HG02759 (cell line): ENCODE results near the gene ARHGAP10.
"Not testable (repeated sequence)": the region's sequence is repeated elsewhere in the genome, so short reads cannot be mapped to it uniquely, and the experiment has no call there.

ENCODE experiments used
- ATAC-seq: cut with Tn5 transposase; IDR thresholded peaks from one replicate; pipeline ENCODE4 v1.9.1; 2021; ENCODE audit warnings: mild to moderate bottlenecking, moderate library complexity; ENCODE audit not compliant: unreplicated experiment

Gene ARHGAP10

DNA sequence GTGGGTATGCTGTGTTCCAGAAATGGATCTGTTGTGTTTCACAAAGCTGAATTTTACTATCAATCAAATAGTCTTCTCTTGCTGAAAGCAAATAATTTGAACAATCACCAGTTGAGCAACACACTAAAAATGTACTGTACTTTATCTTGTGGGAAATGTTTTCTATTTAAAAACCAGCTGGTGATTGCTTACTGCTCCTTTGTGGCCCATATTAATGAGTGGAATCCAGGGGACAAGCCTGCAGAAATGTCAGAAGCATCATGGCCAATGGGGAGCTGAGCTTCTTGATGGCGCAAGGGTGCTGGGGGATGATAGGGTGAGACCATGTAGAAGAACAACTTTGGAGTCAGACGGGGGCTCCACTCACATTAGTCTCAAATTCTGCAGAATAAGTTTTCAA, 346.2 kb downstream of the ARHGAP10 start:
- ATAC-seq: no peak

- no peak for ATAC-seq
These were observed 348.1 kb downstream of the ARHGAP10 start for GRCh38 chr4:148079961-148080360.

- ATAC-seq: no peak
These were observed 349.4 kb downstream of the ARHGAP10 start for GRCh38 chr4:148081267-148081666.

DNA sequence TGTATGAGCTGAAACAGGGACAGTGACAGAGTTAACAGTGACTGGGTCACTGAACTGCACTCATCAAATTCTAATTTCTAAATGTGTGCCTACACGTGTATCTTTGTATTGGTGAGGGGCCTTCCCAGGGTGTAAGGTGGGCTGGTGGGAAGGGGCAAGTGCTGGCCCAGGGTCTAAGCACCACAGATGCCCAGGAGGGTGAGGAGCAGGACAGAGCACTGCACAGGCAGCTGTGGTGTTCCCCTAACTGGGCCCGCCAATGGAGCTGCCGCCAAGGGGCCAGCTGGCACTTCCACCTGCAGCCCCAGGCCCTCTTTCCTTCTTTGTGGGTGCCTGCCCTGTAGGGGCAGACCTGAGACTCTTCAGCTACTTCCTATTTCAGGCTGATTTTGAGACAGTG, 349.9 kb downstream of the ARHGAP10 start:
- no peak for ATAC-seq

DNA sequence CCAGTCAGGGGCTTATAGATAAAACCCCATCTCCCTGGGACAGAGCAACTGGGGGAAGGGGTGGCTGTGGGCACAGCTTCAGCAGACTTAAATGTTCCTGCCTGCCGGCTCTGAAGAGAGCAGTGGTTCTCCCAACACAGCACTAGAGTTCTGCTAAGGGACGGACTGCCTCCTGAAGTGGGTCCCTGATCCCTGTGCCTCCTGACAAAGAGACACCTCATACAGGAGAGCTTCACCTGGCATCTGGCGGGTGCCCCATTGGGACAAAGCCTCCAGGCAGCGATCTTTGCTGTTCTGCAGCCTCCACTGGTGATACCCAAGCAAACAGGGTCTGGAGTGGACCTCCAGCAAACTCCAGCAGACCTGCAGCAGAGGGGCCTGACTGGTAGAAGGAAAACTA, 351.2 kb downstream of the ARHGAP10 start:
- not testable (repeated sequence) for ATAC-seq

DNA sequence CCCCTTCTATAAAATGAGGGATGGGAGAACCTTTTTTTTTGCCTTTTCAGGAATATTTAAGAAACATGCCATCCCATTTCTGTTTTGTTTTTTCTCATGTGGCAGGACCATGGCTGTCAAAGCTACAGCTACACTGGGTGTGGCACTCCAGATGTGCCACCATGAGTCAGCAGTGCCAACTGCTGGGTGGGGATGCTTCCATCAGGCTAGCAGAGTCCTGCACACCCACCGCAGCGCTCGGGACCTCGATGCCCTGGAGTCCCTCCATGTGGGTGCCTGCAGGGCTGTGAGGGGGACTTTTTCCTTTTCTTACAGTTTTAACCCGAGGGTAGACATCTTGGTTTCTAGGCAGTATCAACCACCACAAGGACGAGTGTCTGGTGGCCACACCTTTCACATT, 357.7 kb downstream of the ARHGAP10 start:
- ATAC-seq: no peak

- ATAC-seq: no peak
These were observed 358.1 kb downstream of the ARHGAP10 start for GRCh38 chr4:148090029-148090428.

DNA sequence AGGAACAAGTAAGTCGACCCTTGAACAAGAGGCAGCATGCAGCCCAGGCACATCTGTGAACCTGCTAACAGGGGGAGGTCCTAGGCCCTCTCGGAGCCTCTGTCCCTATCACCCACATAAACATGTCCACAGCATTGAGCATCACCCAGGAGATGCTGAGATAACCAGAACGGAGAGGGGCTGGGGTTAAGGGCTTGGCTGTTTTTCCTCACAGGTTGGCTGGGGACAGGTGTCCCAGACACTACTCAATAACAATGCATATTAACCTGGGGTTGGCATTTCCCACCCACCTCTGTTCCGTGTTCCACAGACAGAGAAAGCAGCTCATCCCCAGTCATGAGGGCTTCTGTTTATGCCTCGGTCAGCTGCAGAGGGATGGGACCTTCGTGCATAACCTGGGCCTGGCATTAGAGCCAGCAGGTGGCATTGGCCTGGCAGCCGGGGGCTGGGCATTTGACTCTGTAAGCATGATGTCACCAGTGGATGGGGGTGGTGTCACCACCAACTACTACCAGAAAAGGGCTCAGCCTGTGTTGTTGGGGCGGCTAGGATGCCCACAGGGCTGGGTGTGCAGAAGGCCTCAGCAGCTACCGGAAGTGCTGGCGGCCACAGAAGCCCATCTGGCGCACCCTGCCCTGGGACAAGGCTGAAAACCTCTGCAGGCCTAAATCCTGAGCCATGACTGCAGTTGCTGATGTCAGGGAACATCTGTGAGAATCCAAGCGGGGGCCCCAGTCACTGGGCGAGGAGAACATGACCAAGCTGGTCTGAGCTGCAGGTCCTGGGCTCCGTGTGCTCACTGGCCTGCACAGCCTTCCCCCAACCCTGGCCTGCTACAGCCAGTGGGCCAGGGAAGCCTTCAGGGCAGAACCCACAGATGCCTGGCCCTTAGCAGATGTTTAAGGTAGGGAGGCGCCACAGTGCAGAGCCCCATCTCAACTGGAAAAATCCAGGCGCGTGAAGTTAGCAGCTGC, 358.9 kb downstream of the ARHGAP10 start:
- no peak for ATAC-seq

DNA sequence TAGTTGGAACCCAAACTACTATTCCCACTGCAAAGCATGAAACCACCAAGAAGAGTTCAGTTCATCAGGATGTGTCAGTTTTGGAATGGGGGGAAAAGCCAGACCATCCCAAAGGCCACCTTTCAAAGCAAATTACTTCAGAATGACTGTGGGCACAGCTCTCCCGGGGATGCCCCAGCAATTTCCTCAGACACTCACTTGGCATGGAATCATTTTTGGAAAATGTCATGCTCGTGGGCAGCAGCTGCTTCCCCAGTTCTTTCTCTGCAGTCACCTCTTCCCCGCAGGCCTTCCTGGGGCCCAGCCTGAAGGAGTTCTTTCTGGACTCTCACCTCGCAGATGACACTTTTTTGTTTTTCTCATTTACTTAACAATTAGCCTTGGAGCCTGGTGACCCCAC, 360.0 kb downstream of the ARHGAP10 start:
- ATAC-seq: no peak

GRCh38 chr4:148092316-148093014, 360.6 kb downstream of the ARHGAP10 start:
- ATAC-seq: no peak

DNA sequence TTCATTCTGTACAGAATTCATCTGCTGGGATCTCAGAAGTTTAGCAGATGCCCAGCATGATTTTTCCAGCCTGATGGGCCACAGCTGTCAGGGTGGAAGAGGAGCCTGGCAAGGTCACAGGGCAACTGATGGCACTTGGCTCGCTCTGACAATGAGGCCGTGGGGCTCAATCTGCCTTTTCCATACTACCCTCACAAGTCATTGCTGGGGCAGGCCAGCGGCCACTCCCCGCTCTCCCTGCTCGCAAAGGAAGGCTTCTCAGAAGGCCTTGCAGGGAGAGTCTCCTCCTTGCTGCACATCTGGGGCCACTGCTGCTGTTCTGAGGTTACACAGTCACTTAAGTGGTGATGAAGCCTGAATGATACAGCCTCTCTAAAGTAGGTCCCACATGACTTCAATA, 361.2 kb downstream of the ARHGAP10 start:
- no peak for ATAC-seq

- ATAC-seq: no peak
These were observed 362.3 kb downstream of the ARHGAP10 start for GRCh38 chr4:148094149-148094548.

- no peak for ATAC-seq
These were observed 363.5 kb downstream of the ARHGAP10 start for GRCh38 chr4:148095346-148095923.

- no peak for ATAC-seq
These were observed 365.9 kb downstream of the ARHGAP10 start for GRCh38 chr4:148097801-148098200.

DNA sequence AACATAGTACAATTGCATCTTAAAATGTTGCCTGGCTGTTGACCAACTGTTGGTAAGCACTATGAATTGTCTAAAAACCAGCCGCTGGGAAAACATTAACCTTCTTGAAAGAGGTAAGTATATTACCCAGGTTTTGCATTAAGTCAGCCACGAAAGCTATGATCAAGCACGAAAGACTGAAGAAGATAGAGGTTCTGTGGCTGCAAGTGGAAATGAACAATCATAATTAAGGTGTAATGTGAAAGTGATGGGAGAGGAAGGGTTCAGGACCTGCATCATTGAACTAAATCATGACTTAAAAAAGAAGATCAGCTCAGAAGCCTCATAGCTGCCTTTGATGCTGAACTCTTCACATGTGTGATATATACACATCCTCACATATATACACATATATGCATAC, 369.3 kb downstream of the ARHGAP10 start:
- ATAC-seq: no peak

- no peak for ATAC-seq
These were observed 369.9 kb downstream of the ARHGAP10 start for GRCh38 chr4:148101790-148102189.

GRCh38 chr4:148103597-148104355, 371.9 kb downstream of the ARHGAP10 start:
- no peak for ATAC-seq

- ATAC-seq: no peak
These were observed 376.9 kb downstream of the ARHGAP10 start for GRCh38 chr4:148108766-148109165.

DNA sequence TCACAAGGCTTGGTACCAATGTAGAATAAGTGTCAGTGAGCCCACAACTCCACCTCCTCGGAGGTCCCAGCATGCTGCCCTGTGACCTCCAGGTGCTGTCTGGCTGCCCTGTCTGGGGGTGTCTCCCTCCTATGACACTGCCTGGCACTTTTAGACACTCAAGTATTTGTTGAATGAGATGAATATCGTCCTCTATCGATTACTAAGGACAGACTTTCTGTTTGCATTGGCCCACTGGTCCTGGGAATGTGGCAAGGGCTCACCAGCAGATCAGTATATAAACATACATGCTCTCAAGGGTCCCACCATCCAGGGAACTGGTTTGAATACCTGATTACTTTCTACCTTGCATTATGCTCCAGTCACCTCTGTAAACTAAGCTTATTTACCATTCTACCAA, 377.3 kb downstream of the ARHGAP10 start:
- ATAC-seq: no peak

GRCh38 chr4:148110169-148110568, 378.3 kb downstream of the ARHGAP10 start:
- no peak for ATAC-seq
